Endothelial cell of umbilical vein (primary cell): Measurements from ENCODE around the gene SMAD5. TPM values are rescaled to one million over a fixed set of nuclear protein-coding genes. Genes with fewer than 3 reads are reported as not detected.

Source experiments
- BruUV-seq: library from RNA; stranded (reverse); fragments of 400-500 nt; replicated peaks from 2 replicates; lab custom pipeline; 2021; lab: Mats Ljungman, UMichigan
- CTCF ChIA-PET: fragments of 300-600, 350-600 bp; sonication (Branson Sonifier 250); formaldehyde crosslinking; loops from one replicate; lab custom pipeline; 2021; ENCODE audit warnings: antibody characterized with exemption, inconsistent platforms; lab: Charles Lee
- POLR2A ChIA-PET: fragments of 300-600, 350-600 bp; sonication (Branson Sonifier 250); formaldehyde crosslinking; loops from one replicate; lab custom pipeline; 2021; ENCODE audit warnings: antibody characterized with exemption, inconsistent platforms; lab: Charles Lee
- DNase-seq: peaks from one replicate; pipeline ENCODE4 v3.0.0-alpha.2; 2011; ENCODE audit warnings: low read depth, low spot score
- FAIRE-seq: peaks from 2 replicates; lab custom pipeline; 2011; peaks lifted over from hg19 to GRCh38; lab: Jason Lieb, UNC
- H2AFZ ChIP-seq: 2 replicates; pipeline ENCODE4 v1.6.0; 2012; ENCODE audit warnings: low read depth, low read length, control low read depth, inconsistent platforms
- H3K27ac ChIP-seq: 2 replicates; pipeline ENCODE4 v1.5.1; 2011; ENCODE audit warnings: low read depth, mild to moderate bottlenecking, control low read depth, low read length, moderate library complexity; ENCODE audit not compliant: insufficient read depth
- H3K27me3 ChIP-seq, 2 experiments: 2 replicates each; pipeline versions ENCODE4 v1.6.0 to v1.6.1; 2011; ENCODE audit warnings: low read length in 2 of 2, mixed read lengths in 1 of 2; ENCODE audit not compliant: control insufficient read depth in 2 of 2, insufficient read depth in 2 of 2
- H3K36me3 ChIP-seq, 2 experiments: 2 replicates in 1 of 2; 3 replicates in 1 of 2; pipeline ENCODE4 v1.5.1; 2011; ENCODE audit warnings: low read length in 2 of 2, mild to moderate bottlenecking in 1 of 2, moderate library complexity in 1 of 2; ENCODE audit not compliant: control insufficient read depth in 2 of 2, insufficient read depth in 2 of 2; ENCODE audit errors: extremely low read depth in 1 of 2
- H3K4me1 ChIP-seq: 3 replicates; pipeline ENCODE4 v1.5.1; 2011; ENCODE audit warnings: mild to moderate bottlenecking, low read length; ENCODE audit not compliant: control insufficient read depth, insufficient read depth; ENCODE audit errors: extremely low read depth
- H3K4me2 ChIP-seq: 2 replicates; pipeline ENCODE4 v1.6.1; 2011; ENCODE audit warnings: low read length, control low read depth, mixed read lengths; ENCODE audit not compliant: insufficient read depth
- H3K4me3 ChIP-seq, 3 experiments: fragments of 200-600 bp in 1 of 3; sonication (generic), shearing (Covaris generic) in 1 of 3; replicated peaks in 1 of 3; 2 replicates each; pipeline ENCODE4 v1.5.1; 2011 to 2016; ENCODE audit warnings: control low read depth in 3 of 3, low read length in 3 of 3, mild to moderate bottlenecking in 2 of 3, inconsistent platforms in 1 of 3, low read depth in 1 of 3, moderate library complexity in 1 of 3; ENCODE audit not compliant: insufficient read depth in 1 of 3
- H3K79me2 ChIP-seq: 2 replicates; pipeline ENCODE4 v1.6.0; 2012; ENCODE audit warnings: low read length, inconsistent platforms; ENCODE audit not compliant: control insufficient read depth, insufficient read depth
- H3K9ac ChIP-seq: replicated peaks from 2 replicates; pipeline ENCODE3; 2011; ENCODE audit warnings: low read length, control low read depth; ENCODE audit not compliant: insufficient read depth; ENCODE audit errors: extremely low read depth
- H3K9me1 ChIP-seq: replicated peaks from 3 replicates; pipeline ENCODE4 v1.6.0; 2011; ENCODE audit warnings: mild to moderate bottlenecking, low read length; ENCODE audit not compliant: control insufficient read depth, insufficient read depth; ENCODE audit errors: extremely low read depth
- H3K9me3 ChIP-seq: replicated peaks from 2 replicates; pipeline ENCODE4 v1.5.1; 2012; ENCODE audit warnings: low read length, inconsistent platforms; ENCODE audit not compliant: control insufficient read depth, insufficient read depth
- H4K20me1 ChIP-seq: replicated peaks from 2 replicates; pipeline ENCODE3; 2011; ENCODE audit warnings: mild to moderate bottlenecking, low read length; ENCODE audit not compliant: control insufficient read depth, insufficient read depth; ENCODE audit errors: extremely low read depth
- CTCF ChIP-seq, 2 donors: IDR thresholded peaks; 1 replicate in 1 of 2; 2 replicates in 1 of 2; pipeline ENCODE4 v1.5.1; 2011; ENCODE audit warnings: low read length in 2 of 2, mild to moderate bottlenecking in 2 of 2, moderate library complexity in 2 of 2, control low read depth in 1 of 2, inconsistent platforms in 1 of 2, low read depth in 1 of 2; ENCODE audit not compliant: insufficient read depth in 1 of 2; ENCODE audit errors: extremely low read depth in 1 of 2
- EZH2 ChIP-seq: IDR thresholded peaks from 2 replicates; pipeline ENCODE4 v1.6.1; 2012; ENCODE audit warnings: borderline replicate concordance, low read depth, mild to moderate bottlenecking, moderate library complexity, low read length, inconsistent platforms; ENCODE audit not compliant: severe bottlenecking
- FOS ChIP-seq: IDR thresholded peaks from 2 replicates; pipeline ENCODE4 v1.6.1; 2011; ENCODE audit warnings: mild to moderate bottlenecking, low read length, moderate library complexity, borderline replicate concordance; ENCODE audit not compliant: insufficient read depth
- GATA2 ChIP-seq: IDR thresholded peaks from 2 replicates; pipeline ENCODE4 v1.7.0; 2011; ENCODE audit warnings: low read depth, mild to moderate bottlenecking, moderate library complexity, mixed read lengths, low read length; ENCODE audit not compliant: insufficient read length, insufficient read depth
- JUN ChIP-seq: IDR thresholded peaks from 2 replicates; pipeline ENCODE4 v1.6.1; 2011; ENCODE audit warnings: borderline replicate concordance, low read depth; ENCODE audit not compliant: insufficient read length, insufficient read depth
- MAX ChIP-seq: IDR thresholded peaks from 2 replicates; pipeline ENCODE4 v1.6.1; 2011; ENCODE audit not compliant: insufficient read depth, insufficient read length
- MYC ChIP-seq: IDR thresholded peaks from one replicate; pipeline ENCODE4 v1.6.1; 2011; ENCODE audit warnings: mild to moderate bottlenecking, low read depth, low read length
- POLR2A ChIP-seq: IDR thresholded peaks from 2 replicates; pipeline ENCODE4 v1.6.1; 2012; ENCODE audit warnings: low read depth, mild to moderate bottlenecking, control low read depth, low read length
- POLR2AphosphoS5 ChIP-seq: IDR thresholded peaks from 2 replicates; pipeline ENCODE4 v1.6.1; 2012; ENCODE audit warnings: low read depth, mild to moderate bottlenecking, control low read depth, low read length, moderate library complexity; ENCODE audit not compliant: insufficient read depth
- dilution Hi-C: fragments of 300-500 bp; cut with MboI; formaldehyde crosslinking; loops from one replicate; pipeline ENCODE4 v1.15.0; 2019; ENCODE audit warnings: low sequenced_read_pairs; ENCODE audit not compliant: extremely low pct_ligation_motif_present
- intact Hi-C: fragments of 100-400 bp; cut with micrococcal nuclease; formaldehyde crosslinking; loops from one replicate; pipeline ENCODE4 v1.10.0; 2022
- polyA plus RNA-seq, 4 experiments: library from polyadenylated mRNA; depleted of rRNA in 3 of 4; stranded (reverse) in 3 of 4; unstranded in 1 of 4; fragments of >200 nt; gene quantifications; 2 replicates each; pipeline versions ENCODE4 v1.2.1 to v1.2.3, GENCODE V29; 2011 to 2012; ENCODE audit warnings: missing spikeins in 1 of 4
- total RNA-seq: library from RNA; stranded (reverse); gene quantifications from 2 replicates; pipeline ENCODE4 v1.2.3, GENCODE V29; 2021

SMAD5 gene
- total and polyA plus RNA-seq, 2 donors (not counting 3 experiments of a cell fraction or from before 2014, with no cell fraction given) = 26.0 to 66.0 TPM

DNA sequence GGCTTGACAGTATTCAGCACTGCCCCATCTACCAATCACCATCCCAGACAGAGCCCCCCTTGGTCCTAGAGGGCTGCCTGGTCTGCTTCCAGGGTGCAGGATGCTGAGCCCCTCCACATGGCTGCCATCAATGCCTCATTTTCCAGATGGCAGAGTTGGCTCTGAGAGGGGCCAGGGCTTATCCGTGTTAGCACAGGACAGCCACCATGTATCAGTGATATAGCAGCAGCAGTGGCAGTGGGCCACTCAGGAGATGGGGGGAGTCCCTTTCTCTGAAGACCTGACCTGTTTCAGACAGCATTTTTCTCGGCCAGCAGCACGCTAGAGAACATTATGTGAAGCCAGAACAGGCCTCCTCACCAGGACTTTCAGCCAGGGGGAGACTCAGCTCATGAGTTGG is 61.9 kb downstream of the SMAD5 start:
- FAIRE-seq = no peak
- dilution Hi-C loops = no loop called here

More for the DNA sequence above, 61.9 kb downstream of the SMAD5 start:
- no peaks in the 10 kb centered on the region for H3K9me1 ChIP-seq
- no peaks in the 10 kb centered on the region for H4K20me1 ChIP-seq
- intact Hi-C loops = loop anchor here (5.0 kb wide), 1 partner anchor 62 kb away; the partner anchor contains the start of gene SMAD5
- H3K4me1 ChIP-seq = peaks cover 4% of the 10 kb centered on the region
- no peaks in the 10 kb centered on the region for H3K9me3 ChIP-seq
- no peak for TF ChIP-seq EZH2
- no peak for TF ChIP-seq CTCF (IDR thresholded peaks at IDR 0.05; ENCODE audit: extremely low read depth in 1 of 2, insufficient read depth in 1 of 2, low read depth in 1 of 2, low read length in 2 of 2)
- no peak for TF ChIP-seq POLR2A
- no peak for TF ChIP-seq JUN
- TF ChIP-seq GATA2 = no peak
- no peak for TF ChIP-seq POLR2AphosphoS5
- no peak for TF ChIP-seq MYC
- no peak for TF ChIP-seq FOS
- no peak for TF ChIP-seq MAX
- H3K4me2 ChIP-seq = no peak overlapping the region
- H3K27me3 ChIP-seq = peaks cover 36 to 43% of the 10 kb centered on the region in 2 experiments
- no peak for DNase-seq
- POLR2A ChIA-PET = no interaction called here
- no peaks in the 10 kb centered on the region for H3K79me2 ChIP-seq
- no peak overlapping the region for H3K4me3 ChIP-seq
- CTCF ChIA-PET = interaction anchor here (1.1 to 2.6 kb wide), 4 partner anchors 11 to 17 kb away, joined by 3 to 10 read pairs (median 4); no protein-coding TSS in a partner anchor
- H3K27ac ChIP-seq = no peak overlapping the region
- no peaks in the 10 kb centered on the region for H3K36me3 ChIP-seq
- no peak overlapping the region for H3K9ac ChIP-seq
- BruUV-seq = no TSS peak
- H2AFZ ChIP-seq = no peak overlapping the region
